ENCODE results near the gene FSD1.

DNA sequence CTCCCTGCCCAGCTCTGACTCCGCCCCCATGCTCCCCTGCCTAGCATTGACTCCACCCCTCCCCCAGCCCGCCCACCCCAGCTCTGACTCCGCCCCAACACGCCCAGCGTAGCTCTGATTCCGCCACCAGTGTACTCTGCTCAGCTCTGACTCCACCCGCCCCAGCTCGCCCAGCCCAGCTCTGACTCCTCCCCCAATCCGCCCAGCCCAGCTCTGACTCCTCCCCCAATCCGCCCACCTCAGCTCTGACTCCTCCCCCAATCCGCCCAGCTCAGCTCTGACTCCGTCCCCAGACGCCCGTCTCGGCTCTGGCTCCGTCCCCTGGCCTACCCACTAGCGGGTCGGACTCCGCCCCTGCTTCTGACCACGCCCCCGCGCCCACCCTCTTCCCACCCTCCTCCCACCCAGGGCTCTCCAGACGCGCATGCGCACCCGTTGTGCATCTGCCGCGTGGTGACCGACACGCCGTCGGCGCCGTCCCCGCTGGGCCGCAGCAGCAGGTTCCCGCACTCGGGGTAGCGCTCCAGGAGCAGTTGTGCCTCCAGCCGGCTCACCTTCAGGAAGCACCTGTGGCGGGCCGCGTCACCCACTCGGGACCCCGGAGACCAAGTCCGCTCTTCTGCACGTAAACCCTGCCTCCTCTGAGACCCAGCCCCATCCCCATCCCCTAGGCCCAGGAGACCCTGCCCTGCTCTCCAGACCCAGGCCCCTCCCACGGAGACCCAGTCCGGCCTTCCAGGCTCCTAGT is 24.0 kb downstream of the FSD1 start:
- TF ChIP-seq, protein P1, sequence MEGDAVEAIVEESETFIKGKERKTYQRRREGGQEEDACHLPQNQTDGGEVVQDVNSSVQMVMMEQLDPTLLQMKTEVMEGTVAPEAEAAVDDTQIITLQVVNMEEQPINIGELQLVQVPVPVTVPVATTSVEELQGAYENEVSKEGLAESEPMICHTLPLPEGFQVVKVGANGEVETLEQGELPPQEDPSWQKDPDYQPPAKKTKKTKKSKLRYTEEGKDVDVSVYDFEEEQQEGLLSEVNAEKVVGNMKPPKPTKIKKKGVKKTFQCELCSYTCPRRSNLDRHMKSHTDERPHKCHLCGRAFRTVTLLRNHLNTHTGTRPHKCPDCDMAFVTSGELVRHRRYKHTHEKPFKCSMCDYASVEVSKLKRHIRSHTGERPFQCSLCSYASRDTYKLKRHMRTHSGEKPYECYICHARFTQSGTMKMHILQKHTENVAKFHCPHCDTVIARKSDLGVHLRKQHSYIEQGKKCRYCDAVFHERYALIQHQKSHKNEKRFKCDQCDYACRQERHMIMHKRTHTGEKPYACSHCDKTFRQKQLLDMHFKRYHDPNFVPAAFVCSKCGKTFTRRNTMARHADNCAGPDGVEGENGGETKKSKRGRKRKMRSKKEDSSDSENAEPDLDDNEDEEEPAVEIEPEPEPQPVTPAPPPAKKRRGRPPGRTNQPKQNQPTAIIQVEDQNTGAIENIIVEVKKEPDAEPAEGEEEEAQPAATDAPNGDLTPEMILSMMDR (IDR thresholded peaks at IDR 0.05) = no peak
- peak; percentile 58 to 60 for TF ChIP-seq POLR2AphosphoS5 (IDR thresholded peaks at IDR 0.05)
